HG03025 (cell line): ENCODE measurements around the gene IPO4.

ENCODE experiments used
- ATAC-seq: cut with Tn5 transposase; IDR thresholded peaks from one replicate; pipeline ENCODE4 v1.9.1; 2021; ENCODE audit warnings: mild to moderate bottlenecking, moderate library complexity; ENCODE audit not compliant: unreplicated experiment, low FRiP score

Gene IPO4

GRCh38 chr14:24135834-24136683, 52.6 kb downstream of the IPO4 start, which contains the start of gene PSME1:
Gene PSME1, plus strand, starts transcription at chr14:24136194. Its CDS starts 69 bp downstream, at chr14:24136263.
- ATAC-seq, result peak; percentile 74

- ATAC-seq, result peak; percentile 2
Measured at GRCh38 chr14:24135584-24135833, 53.1 kb downstream of the IPO4 start.

GRCh38 chr14:24133735-24134134, 54.9 kb downstream of the IPO4 start:
- no peak for ATAC-seq

GRCh38 chr14:24132976-24133375, 55.6 kb downstream of the IPO4 start:
- no peak for ATAC-seq

GRCh38 chr14:24132061-24132685, 56.4 kb downstream of the IPO4 start:
- no peak for ATAC-seq

- ATAC-seq, result no peak
Measured at GRCh38 chr14:24131549-24131966, 57.1 kb downstream of the IPO4 start.

GRCh38 chr14:24130717-24131548, 57.7 kb downstream of the IPO4 start:
- no peak for ATAC-seq

- ATAC-seq, result no peak
Measured at GRCh38 chr14:24130380-24130716, 58.3 kb downstream of the IPO4 start, which contains the start of gene FITM1. Gene FITM1, plus strand, starts transcription at chr14:24130659. Its CDS starts 905 bp downstream, at chr14:24131564.
